Measurements from ENCODE around the gene KCNAB1. TPM values are rescaled to one million over a fixed set of nuclear protein-coding genes. Genes with fewer than 3 reads are reported as not detected.
"Not testable (repeated sequence)": the region's sequence is repeated elsewhere in the genome, so short reads cannot be mapped to it uniquely, and the experiment has no call there.

The KCNAB1 gene
- total RNA-seq, 2 donors from 2014 or later, result not detected

GRCh38 chr3:156264771-156265170 is 144.4 kb downstream of the KCNAB1 start:
- Mint-ChIP-seq H3K36me3 (no peaks in the 10 kb centered on the region), H3K27ac (no peak overlapping the region), H3K9me3 (no peaks in the 10 kb centered on the region)
- DNase-seq (ENCODE audit: low spot score in 2 of 2) (no peak), ATAC-seq (no peak)

- Mint-ChIP-seq H3K9me3 (peaks cover 4 to 6% of the 10 kb centered on the region in 2 donors), H3K27ac (no peak overlapping the region), H3K36me3 (peaks cover 0 to 5% of the 10 kb centered on the region in 2 donors)
- no peak for DNase-seq (ENCODE audit: low spot score in 2 of 2)
- ATAC-seq, result no peak
Measured at GRCh38 chr3:156271508-156271907, 151.1 kb downstream of the KCNAB1 start.

GRCh38 chr3:156271995-156272719 is 151.8 kb downstream of the KCNAB1 start:
- DNase-seq (ENCODE audit: low spot score in 2 of 2) (no peak), ATAC-seq (no peak)
- Mint-ChIP-seq H3K36me3 (peaks cover 0 to 5% of the 10 kb centered on the region in 2 donors), H3K27ac (no peak overlapping the region), H3K9me3 (peaks cover 4 to 6% of the 10 kb centered on the region in 2 donors)

- peaks cover 0 to 5% of the 10 kb centered on the region in 2 donors for H3K36me3 Mint-ChIP-seq
- DNase-seq (ENCODE audit: low spot score in 2 of 2), result no peak
- no peak overlapping the region for H3K27ac Mint-ChIP-seq
- peaks cover 4 to 6% of the 10 kb centered on the region in 2 donors for H3K9me3 Mint-ChIP-seq
- ATAC-seq, result no peak
Measured at GRCh38 chr3:156273111-156273694, 152.8 kb downstream of the KCNAB1 start.

- Mint-ChIP-seq H3K36me3 (peaks cover 0 to 5% of the 10 kb centered on the region in 2 donors), H3K27ac (no peak overlapping the region), H3K9me3 (peaks cover 4 to 6% of the 10 kb centered on the region in 2 donors)
- ATAC-seq, result no peak
- no peak for DNase-seq (ENCODE audit: low spot score in 2 of 2)
Measured at GRCh38 chr3:156274791-156275190, 154.4 kb downstream of the KCNAB1 start.

GRCh38 chr3:156284637-156285036 is 164.3 kb downstream of the KCNAB1 start:
- ATAC-seq; H3K27ac Mint-ChIP-seq; H3K9me3 Mint-ChIP-seq; DNase-seq (ENCODE audit: low spot score in 2 of 2); H3K36me3 Mint-ChIP-seq: not testable (repeated sequence)

- H3K36me3 Mint-ChIP-seq, result no peaks in the 10 kb centered on the region
- ATAC-seq, result no peak
- no peaks in the 10 kb centered on the region for H3K9me3 Mint-ChIP-seq
- H3K27ac Mint-ChIP-seq, result no peak overlapping the region
- DNase-seq (ENCODE audit: low spot score in 2 of 2), result no peak
Measured at GRCh38 chr3:156285626-156286025, 165.2 kb downstream of the KCNAB1 start.

GRCh38 chr3:156290924-156291271 is 170.5 kb downstream of the KCNAB1 start:
- ATAC-seq (peak in 1 of 2 donors; percentile 9), DNase-seq (ENCODE audit: low spot score in 2 of 2) (no peak)
- no peaks in the 10 kb centered on the region for H3K9me3 Mint-ChIP-seq
- H3K27ac Mint-ChIP-seq, result no peak overlapping the region
- H3K36me3 Mint-ChIP-seq, result no peaks in the 10 kb centered on the region

- H3K27ac Mint-ChIP-seq, result no peak overlapping the region
- H3K36me3 Mint-ChIP-seq, result no peaks in the 10 kb centered on the region
- ATAC-seq (peak in 1 of 2 donors; percentile 41), DNase-seq (ENCODE audit: low spot score in 2 of 2) (no peak)
- no peaks in the 10 kb centered on the region for H3K9me3 Mint-ChIP-seq
Measured at GRCh38 chr3:156291272-156292123, 171.1 kb downstream of the KCNAB1 start.

GRCh38 chr3:156293566-156293965 is 173.2 kb downstream of the KCNAB1 start:
- DNase-seq (ENCODE audit: low spot score in 2 of 2) (no peak), ATAC-seq (no peak)
- no peaks in the 10 kb centered on the region for H3K9me3 Mint-ChIP-seq
- H3K27ac Mint-ChIP-seq, result no peak overlapping the region
- H3K36me3 Mint-ChIP-seq, result no peaks in the 10 kb centered on the region

GRCh38 chr3:156297582-156297981 is 177.2 kb downstream of the KCNAB1 start:
- DNase-seq (ENCODE audit: low spot score in 2 of 2), result no peak

GRCh38 chr3:156298014-156298413 is 177.6 kb downstream of the KCNAB1 start:
- no peak overlapping the region for H3K27ac Mint-ChIP-seq
- H3K36me3 Mint-ChIP-seq, result no peaks in the 10 kb centered on the region
- no peaks in the 10 kb centered on the region for H3K9me3 Mint-ChIP-seq
- DNase-seq (ENCODE audit: low spot score in 2 of 2), result no peak
- no peak for ATAC-seq

More at GRCh38 chr3:156297582-156297981, 177.2 kb downstream of the KCNAB1 start:
- Mint-ChIP-seq H3K27ac (no peak overlapping the region), H3K36me3 (no peaks in the 10 kb centered on the region), H3K9me3 (no peaks in the 10 kb centered on the region)
- no peak for ATAC-seq

- no peaks in the 10 kb centered on the region for H3K36me3 Mint-ChIP-seq
- DNase-seq (ENCODE audit: low spot score in 2 of 2) (no peak), ATAC-seq (no peak)
- H3K27ac Mint-ChIP-seq, result no peak overlapping the region
- H3K9me3 Mint-ChIP-seq, result no peaks in the 10 kb centered on the region
Measured at GRCh38 chr3:156298938-156299337, 178.6 kb downstream of the KCNAB1 start.

GRCh38 chr3:156299569-156299968 is 179.2 kb downstream of the KCNAB1 start:
- Mint-ChIP-seq H3K9me3 (no peaks in the 10 kb centered on the region), H3K27ac (no peak overlapping the region), H3K36me3 (no peaks in the 10 kb centered on the region)
- DNase-seq (ENCODE audit: low spot score in 2 of 2), result no peak
- no peak for ATAC-seq

- DNase-seq (ENCODE audit: low spot score in 2 of 2), result no peak
- Mint-ChIP-seq H3K9me3 (no peaks in the 10 kb centered on the region), H3K36me3 (no peaks in the 10 kb centered on the region), H3K27ac (no peak overlapping the region)
- ATAC-seq, result no peak
Measured at GRCh38 chr3:156300371-156300770, 180.0 kb downstream of the KCNAB1 start.

- no peak overlapping the region for H3K27ac Mint-ChIP-seq
- no peak for ATAC-seq
Measured at GRCh38 chr3:156300929-156301840, 180.8 kb downstream of the KCNAB1 start.

More at GRCh38 chr3:156300929-156301840, 180.8 kb downstream of the KCNAB1 start:
- Mint-ChIP-seq H3K9me3 (no peaks in the 10 kb centered on the region), H3K36me3 (no peaks in the 10 kb centered on the region)
- DNase-seq (ENCODE audit: low spot score in 2 of 2), result no peak

Measured in activated naive CD4-positive, alpha-beta T cell treated with anti-CD3 and anti-CD28 coated beads, Interleukin-2, amount 50 U/mL, for 72 hours (primary cell).